ENCODE measurements around the gene PLCH1. TPM values are rescaled to one million over a fixed set of nuclear protein-coding genes. Genes with fewer than 3 reads are reported as not detected.

Gene PLCH1
- total and polyA plus RNA-seq, 10 of the 15 experiments (the other 5 are each of a cell fraction or from before 2014, with no cell fraction given): 0.03 to 0.22 (median 0.04) TPM; not detected in 5

DNA sequence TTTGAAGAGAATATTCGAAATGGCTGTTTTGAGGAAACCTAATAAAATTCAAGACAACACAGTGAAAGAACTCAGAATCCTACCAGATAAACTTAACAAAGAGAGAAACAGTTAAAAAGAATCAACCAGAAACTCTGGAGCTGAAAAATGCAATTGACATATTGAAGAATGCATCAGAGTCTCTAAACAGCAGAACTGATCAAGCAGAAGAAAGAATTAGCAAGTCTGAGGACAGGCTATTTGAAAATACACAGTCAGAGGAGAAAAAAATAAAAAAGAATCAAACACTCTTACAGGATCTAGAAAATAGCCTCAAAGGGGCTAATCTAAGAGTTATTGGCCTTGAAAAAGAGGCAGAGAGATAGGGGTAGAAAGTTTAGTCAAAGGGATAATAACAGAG lies 47.7 kb upstream of the PLCH1 start:
- ChIA-PET POLR2A (interaction anchor here (0.7 kb wide), 1 partner anchor 148 kb away, joined by 6 read pairs; no protein-coding TSS in a partner anchor), SMC1A (ENCODE audit: uncharacterized antibody, unreplicated experiment) (interaction anchor here (0.6 kb wide), 1 partner anchor 13 kb away, joined by 3 read pairs; the partner anchor contains the start of gene C3orf33), CTCF (no interaction called here), RAD21 (ENCODE audit: unreplicated experiment) (no interaction called here)
- Histone ChIP-seq H4K20me1 (ENCODE audit: control insufficient read depth, insufficient read depth) (no peaks in the 10 kb centered on the region), H3K79me2 (ENCODE audit: control insufficient read depth, insufficient read depth, low read length) (no peaks in the 10 kb centered on the region), H3K27ac (ENCODE audit: control insufficient read depth, insufficient read depth) (no peak overlapping the region), H3K36me3 (ENCODE audit: control insufficient read depth in 2 of 2, insufficient read depth in 2 of 2, low read length in 1 of 2) (no peaks in the 10 kb centered on the region), H3K27me3 (replicated peaks in 1 of 2; ENCODE audit: control insufficient read depth in 2 of 2, insufficient read depth in 2 of 2, low read length in 1 of 2) (no peaks in the 10 kb centered on the region), H3K4me2 (ENCODE audit: control insufficient read depth, insufficient read depth) (no peak overlapping the region), H3K9me3 (replicated peaks; ENCODE audit: control insufficient read depth, insufficient read depth, low read length) (no peaks in the 10 kb centered on the region; the same call in 2 of the 3 replicates), H2AFZ (ENCODE audit: control insufficient read depth, low read depth, low read length) (no peak overlapping the region), H3K9ac (ENCODE audit: control insufficient read depth, insufficient read depth, low read length) (no peak overlapping the region), H3K4me3 (no peak overlapping the region), H3K4me1 (ENCODE audit: control insufficient read depth, insufficient read depth, low read length) (no peaks in the 10 kb centered on the region)
- FAIRE-seq (no peak), ATAC-seq (no peak), DNase-seq (ENCODE audit: low read depth, low spot score) (no peak)
- TF ChIP-seq MYB (IDR thresholded peaks at IDR 0.05; ENCODE audit: borderline replicate concordance, low read depth, low read length): no peak
- TF ChIP-seq POLR2A (IDR thresholded peaks at IDR 0.05; ENCODE audit: low read depth, low read length): no peak
- TF ChIP-seq BMI1 (IDR thresholded peaks at IDR 0.05; ENCODE audit: borderline replicate concordance): no peak
- TF ChIP-seq HDAC6 (IDR thresholded peaks at IDR 0.05; ENCODE audit: unreplicated experiment): no peak
- no peak for TF ChIP-seq ASH2L (IDR thresholded peaks at IDR 0.05; ENCODE audit: borderline replicate concordance, low read depth)
- TF ChIP-seq, protein P1, sequence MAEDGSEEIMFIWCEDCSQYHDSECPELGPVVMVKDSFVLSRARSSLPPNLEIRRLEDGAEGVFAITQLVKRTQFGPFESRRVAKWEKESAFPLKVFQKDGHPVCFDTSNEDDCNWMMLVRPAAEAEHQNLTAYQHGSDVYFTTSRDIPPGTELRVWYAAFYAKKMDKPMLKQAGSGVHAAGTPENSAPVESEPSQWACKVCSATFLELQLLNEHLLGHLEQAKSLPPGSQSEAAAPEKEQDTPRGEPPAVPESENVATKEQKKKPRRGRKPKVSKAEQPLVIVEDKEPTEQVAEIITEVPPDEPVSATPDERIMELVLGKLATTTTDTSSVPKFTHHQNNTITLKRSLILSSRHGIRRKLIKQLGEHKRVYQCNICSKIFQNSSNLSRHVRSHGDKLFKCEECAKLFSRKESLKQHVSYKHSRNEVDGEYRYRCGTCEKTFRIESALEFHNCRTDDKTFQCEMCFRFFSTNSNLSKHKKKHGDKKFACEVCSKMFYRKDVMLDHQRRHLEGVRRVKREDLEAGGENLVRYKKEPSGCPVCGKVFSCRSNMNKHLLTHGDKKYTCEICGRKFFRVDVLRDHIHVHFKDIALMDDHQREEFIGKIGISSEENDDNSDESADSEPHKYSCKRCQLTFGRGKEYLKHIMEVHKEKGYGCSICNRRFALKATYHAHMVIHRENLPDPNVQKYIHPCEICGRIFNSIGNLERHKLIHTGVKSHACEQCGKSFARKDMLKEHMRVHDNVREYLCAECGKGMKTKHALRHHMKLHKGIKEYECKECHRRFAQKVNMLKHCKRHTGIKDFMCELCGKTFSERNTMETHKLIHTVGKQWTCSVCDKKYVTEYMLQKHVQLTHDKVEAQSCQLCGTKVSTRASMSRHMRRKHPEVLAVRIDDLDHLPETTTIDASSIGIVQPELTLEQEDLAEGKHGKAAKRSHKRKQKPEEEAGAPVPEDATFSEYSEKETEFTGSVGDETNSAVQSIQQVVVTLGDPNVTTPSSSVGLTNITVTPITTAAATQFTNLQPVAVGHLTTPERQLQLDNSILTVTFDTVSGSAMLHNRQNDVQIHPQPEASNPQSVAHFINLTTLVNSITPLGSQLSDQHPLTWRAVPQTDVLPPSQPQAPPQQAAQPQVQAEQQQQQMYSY (CRISPR knock-in tag; IDR thresholded peaks at IDR 0.05): no peak
- no peak for TF ChIP-seq MYC (IDR thresholded peaks at IDR 0.05; ENCODE audit: insufficient read depth, insufficient read length, insufficient replicate concordance, low read length, severe bottlenecking)
- TF ChIP-seq CHD1 (IDR thresholded peaks at IDR 0.05; ENCODE audit: low read depth, low read length): no peak
- TF ChIP-seq SMAD1 (IDR thresholded peaks at IDR 0.05; ENCODE audit: low read depth, partially characterized antibody): no peak
- no peak for TF ChIP-seq YBX1 (IDR thresholded peaks at IDR 0.05)
- no peak for TF ChIP-seq FOXM1 (IDR thresholded peaks at IDR 0.05; ENCODE audit: low read depth, low read length)
- TF ChIP-seq ZNF24 (IDR thresholded peaks at IDR 0.05): no peak
- TF ChIP-seq, protein P2, sequence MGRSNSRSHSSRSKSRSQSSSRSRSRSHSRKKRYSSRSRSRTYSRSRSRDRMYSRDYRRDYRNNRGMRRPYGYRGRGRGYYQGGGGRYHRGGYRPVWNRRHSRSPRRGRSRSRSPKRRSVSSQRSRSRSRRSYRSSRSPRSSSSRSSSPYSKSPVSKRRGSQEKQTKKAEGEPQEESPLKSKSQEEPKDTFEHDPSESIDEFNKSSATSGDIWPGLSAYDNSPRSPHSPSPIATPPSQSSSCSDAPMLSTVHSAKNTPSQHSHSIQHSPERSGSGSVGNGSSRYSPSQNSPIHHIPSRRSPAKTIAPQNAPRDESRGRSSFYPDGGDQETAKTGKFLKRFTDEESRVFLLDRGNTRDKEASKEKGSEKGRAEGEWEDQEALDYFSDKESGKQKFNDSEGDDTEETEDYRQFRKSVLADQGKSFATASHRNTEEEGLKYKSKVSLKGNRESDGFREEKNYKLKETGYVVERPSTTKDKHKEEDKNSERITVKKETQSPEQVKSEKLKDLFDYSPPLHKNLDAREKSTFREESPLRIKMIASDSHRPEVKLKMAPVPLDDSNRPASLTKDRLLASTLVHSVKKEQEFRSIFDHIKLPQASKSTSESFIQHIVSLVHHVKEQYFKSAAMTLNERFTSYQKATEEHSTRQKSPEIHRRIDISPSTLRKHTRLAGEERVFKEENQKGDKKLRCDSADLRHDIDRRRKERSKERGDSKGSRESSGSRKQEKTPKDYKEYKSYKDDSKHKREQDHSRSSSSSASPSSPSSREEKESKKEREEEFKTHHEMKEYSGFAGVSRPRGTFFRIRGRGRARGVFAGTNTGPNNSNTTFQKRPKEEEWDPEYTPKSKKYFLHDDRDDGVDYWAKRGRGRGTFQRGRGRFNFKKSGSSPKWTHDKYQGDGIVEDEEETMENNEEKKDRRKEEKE (IDR thresholded peaks at IDR 0.05): no peak
- no peak for TF ChIP-seq SUZ12 (IDR thresholded peaks at IDR 0.05; ENCODE audit: unreplicated experiment)
- TF ChIP-seq BACH1 (IDR thresholded peaks at IDR 0.05; ENCODE audit: borderline replicate concordance): no peak
- intact Hi-C loops (cut with micrococcal nuclease; ENCODE audit: unreplicated experiment): no loop called here
- WGBS (ENCODE audit: insufficient coverage, insufficient replicate concordance, low lambda C conversion rate, missing lambda C conversion rate): 83% methylated on average over 1 of the region's 1 CpG
- BruUV-seq (replicated peaks): no TSS peak
- in situ Hi-C loops (cut with MboI): no loop called here
